ENCODE measurements around the gene LPCAT4.

- TF ChIP-seq CTCF (IDR thresholded peaks at IDR 0.05), result no peak
- no peak for TF ChIP-seq POLR2A (IDR thresholded peaks at IDR 0.05)
Observed at GRCh38 chr15:34358948-34359347, 8.0 kb downstream of the LPCAT4 start.
